GM12873 (cell line): Measurements from ENCODE around the gene KLRC2.
"Not testable (repeated sequence)": the region's sequence is repeated elsewhere in the genome, so short reads cannot be mapped to it uniquely, and the experiment has no call there.

Experiments
- TF ChIP-seq, protein P1 (sequence below): IDR thresholded peaks from 2 replicates; pipeline ENCODE4 v1.5.1; 2012; ENCODE audit warnings: low read depth, mild to moderate bottlenecking, moderate library complexity, low read length, control low read depth; ENCODE audit not compliant: insufficient read depth; ENCODE audit errors: missing control alignments

KLRC2 gene

GRCh38 chr12:10435816-10436215 lies at the start of gene KLRC2:
Gene KLRC2 (minus strand): TSS chr12:10436010. CDS start chr12:10435986, 24 bp downstream.
- TF ChIP-seq, protein P1, sequence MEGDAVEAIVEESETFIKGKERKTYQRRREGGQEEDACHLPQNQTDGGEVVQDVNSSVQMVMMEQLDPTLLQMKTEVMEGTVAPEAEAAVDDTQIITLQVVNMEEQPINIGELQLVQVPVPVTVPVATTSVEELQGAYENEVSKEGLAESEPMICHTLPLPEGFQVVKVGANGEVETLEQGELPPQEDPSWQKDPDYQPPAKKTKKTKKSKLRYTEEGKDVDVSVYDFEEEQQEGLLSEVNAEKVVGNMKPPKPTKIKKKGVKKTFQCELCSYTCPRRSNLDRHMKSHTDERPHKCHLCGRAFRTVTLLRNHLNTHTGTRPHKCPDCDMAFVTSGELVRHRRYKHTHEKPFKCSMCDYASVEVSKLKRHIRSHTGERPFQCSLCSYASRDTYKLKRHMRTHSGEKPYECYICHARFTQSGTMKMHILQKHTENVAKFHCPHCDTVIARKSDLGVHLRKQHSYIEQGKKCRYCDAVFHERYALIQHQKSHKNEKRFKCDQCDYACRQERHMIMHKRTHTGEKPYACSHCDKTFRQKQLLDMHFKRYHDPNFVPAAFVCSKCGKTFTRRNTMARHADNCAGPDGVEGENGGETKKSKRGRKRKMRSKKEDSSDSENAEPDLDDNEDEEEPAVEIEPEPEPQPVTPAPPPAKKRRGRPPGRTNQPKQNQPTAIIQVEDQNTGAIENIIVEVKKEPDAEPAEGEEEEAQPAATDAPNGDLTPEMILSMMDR, result not testable (repeated sequence)

GRCh38 chr12:10469701-10470100 lies 33.9 kb upstream of the KLRC2 start:
- TF ChIP-seq, protein P1, result no peak

- TF ChIP-seq, protein P1, result no peak
Measured at GRCh38 chr12:10466311-10466710, 30.5 kb upstream of the KLRC2 start.

DNA sequence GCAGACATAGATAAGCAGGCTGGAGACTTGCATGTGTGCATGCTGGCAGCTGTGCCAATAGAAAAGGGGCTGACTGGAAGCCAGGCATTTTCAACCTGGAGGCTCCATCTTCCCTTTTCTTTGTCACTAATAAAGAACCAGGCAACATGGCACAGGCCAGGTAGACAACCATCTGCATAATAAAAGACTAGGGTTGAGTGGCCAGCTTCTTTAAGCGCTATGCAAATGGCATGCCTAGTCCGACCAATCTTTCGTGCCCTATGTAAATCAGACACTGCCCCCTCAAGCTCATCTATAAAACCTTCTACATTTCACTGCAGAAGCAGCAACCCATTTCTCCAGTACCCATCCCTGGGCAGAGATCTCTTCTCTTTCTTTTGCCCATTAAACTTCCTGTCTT lies 21.9 kb upstream of the KLRC2 start:
- TF ChIP-seq, protein P1, result no peak

- TF ChIP-seq, protein P1, result no peak
Measured at GRCh38 chr12:10456856-10457255, 21.0 kb upstream of the KLRC2 start.

- TF ChIP-seq, protein P1, result no peak
Measured at GRCh38 chr12:10455766-10456165, 20.0 kb upstream of the KLRC2 start.

GRCh38 chr12:10454531-10454930 lies 18.7 kb upstream of the KLRC2 start:
- TF ChIP-seq, protein P1, result no peak
